ENCODE measurements around the gene NTM. TPM values are rescaled to one million over a fixed set of nuclear protein-coding genes. Genes with fewer than 3 reads are reported as not detected.

Gene NTM
- total RNA-seq, 4 donors from 2014 or later = 1.4 to 5.7 TPM; not detected in 2

DNA sequence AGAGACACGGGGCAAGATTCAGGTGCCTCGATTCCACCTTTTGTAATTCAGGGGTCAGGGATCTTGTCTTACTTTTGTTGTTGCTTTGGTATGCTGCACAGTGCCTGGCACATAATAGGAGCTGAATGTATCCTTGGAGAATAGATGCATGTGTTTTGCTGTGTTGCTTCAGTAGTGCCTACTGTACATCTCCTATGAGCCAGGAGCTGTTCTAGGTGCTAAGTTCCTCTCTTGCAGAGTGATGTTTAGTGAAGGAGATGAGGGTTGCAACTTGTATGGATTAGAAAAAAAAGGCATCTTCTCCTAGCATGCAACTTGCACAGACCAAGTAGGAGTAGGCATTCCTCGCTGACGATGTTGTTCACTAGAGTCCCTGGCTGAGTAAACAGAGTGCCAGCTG is 555.4 kb downstream of the NTM start:
- TF ChIP-seq POLR2A (IDR thresholded peaks at IDR 0.05) = no peak
- TF ChIP-seq, protein P1, sequence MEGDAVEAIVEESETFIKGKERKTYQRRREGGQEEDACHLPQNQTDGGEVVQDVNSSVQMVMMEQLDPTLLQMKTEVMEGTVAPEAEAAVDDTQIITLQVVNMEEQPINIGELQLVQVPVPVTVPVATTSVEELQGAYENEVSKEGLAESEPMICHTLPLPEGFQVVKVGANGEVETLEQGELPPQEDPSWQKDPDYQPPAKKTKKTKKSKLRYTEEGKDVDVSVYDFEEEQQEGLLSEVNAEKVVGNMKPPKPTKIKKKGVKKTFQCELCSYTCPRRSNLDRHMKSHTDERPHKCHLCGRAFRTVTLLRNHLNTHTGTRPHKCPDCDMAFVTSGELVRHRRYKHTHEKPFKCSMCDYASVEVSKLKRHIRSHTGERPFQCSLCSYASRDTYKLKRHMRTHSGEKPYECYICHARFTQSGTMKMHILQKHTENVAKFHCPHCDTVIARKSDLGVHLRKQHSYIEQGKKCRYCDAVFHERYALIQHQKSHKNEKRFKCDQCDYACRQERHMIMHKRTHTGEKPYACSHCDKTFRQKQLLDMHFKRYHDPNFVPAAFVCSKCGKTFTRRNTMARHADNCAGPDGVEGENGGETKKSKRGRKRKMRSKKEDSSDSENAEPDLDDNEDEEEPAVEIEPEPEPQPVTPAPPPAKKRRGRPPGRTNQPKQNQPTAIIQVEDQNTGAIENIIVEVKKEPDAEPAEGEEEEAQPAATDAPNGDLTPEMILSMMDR (IDR thresholded peaks at IDR 0.05) = no peak
- Histone ChIP-seq H3K27ac (no peak overlapping the region), H3K4me3 (no peak overlapping the region), H3K36me3 (no peaks in the 10 kb centered on the region), H3K9me3 (no peaks in the 10 kb centered on the region), H3K27me3 (no peaks in the 10 kb centered on the region), H3K4me1 (no peaks in the 10 kb centered on the region)
- intact Hi-C loops (cut with DNase I; ENCODE audit: low total_unique reads) = no loop called here
- no peak for DNase-seq

DNA sequence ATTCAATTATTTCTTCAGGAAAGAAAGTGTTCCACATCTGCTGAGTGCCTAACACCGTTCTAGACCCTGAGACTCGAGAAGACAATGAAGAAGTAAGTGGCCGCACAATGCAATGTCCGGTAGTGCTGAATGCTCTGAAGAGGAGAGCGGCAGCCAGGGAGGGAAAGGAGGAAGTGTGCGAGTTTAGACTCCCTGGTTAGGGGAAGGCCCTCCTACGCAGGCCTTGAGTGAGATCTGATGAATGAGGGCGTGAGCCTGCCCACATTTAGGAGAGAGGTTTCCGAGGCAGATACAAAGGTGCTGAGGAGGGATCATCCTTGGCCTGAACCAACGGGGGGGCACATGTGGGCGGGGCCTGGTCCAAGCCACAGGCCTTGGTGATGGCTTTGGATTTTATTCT is 558.6 kb downstream of the NTM start:
- TF ChIP-seq POLR2A (IDR thresholded peaks at IDR 0.05) = no peak
- TF ChIP-seq, protein P1 (IDR thresholded peaks at IDR 0.05) = no peak
- Histone ChIP-seq H3K9me3 (no peaks in the 10 kb centered on the region), H3K36me3 (no peaks in the 10 kb centered on the region), H3K4me1 (no peaks in the 10 kb centered on the region), H3K27me3 (no peaks in the 10 kb centered on the region), H3K27ac (no peak overlapping the region), H3K4me3 (no peak overlapping the region)
- intact Hi-C loops (cut with DNase I; ENCODE audit: low total_unique reads) = no loop called here
- no peak for DNase-seq

DNA sequence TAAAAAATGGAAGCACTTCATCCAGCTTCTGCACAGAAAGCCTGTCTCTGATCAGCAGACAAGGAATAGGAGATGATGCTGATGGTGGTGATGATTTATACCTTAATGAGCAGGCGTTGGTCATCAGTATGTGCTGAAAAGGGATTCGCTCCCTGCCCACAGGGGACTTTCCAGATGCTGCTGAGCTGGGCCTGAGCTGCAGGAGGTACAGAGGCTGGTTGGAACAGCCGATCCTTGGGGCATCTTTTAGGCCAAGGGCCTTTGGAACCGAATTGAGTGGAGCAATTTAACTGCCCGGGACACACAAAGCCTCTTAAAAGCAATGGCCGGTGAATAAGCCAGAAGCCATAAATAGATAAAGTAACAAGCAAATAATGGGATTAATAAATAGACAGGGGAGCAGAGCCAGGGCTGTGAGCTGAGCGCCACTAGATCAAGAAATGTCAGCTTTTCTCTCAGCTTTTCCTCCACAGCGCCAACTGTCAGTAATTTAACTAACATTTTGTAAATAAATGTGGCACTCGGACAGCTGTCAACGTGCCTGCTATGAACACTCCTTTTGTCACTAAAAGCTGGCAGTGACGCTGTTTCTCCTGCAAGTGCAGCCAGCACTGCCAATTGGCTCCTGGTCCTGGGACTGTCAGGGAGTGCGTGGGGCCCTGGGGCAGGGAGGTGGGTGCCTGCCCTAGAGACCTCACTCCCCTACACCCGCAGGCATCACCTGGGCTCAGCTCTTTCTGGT is 562.3 kb downstream of the NTM start:
- DNase-seq = no peak
- Histone ChIP-seq H3K36me3 (no peaks in the 10 kb centered on the region), H3K27ac (no peak overlapping the region), H3K4me1 (no peaks in the 10 kb centered on the region), H3K27me3 (no peaks in the 10 kb centered on the region), H3K9me3 (no peaks in the 10 kb centered on the region), H3K4me3 (no peak overlapping the region)
- TF ChIP-seq, protein P1 (IDR thresholded peaks at IDR 0.05) = no peak
- TF ChIP-seq POLR2A (IDR thresholded peaks at IDR 0.05) = no peak
- intact Hi-C loops (cut with DNase I; ENCODE audit: low total_unique reads) = no loop called here

DNA sequence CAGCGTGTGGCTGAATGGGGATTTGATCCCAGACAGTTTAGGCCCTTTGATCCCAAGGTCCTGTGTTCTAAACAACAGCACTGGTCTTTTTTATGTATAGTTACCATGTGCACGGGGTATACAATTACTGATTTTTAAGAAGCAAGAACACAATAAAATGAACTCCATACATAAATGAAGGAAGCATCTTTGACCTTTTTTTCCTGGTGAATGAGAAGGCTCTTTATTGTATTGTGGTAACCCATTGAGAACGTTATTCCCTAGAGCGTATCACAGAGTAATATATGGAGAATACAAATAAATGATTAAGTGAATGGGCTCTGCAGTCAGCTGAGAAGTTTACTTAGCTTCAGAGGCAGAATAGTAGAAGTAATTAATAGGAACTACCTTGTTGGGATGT is 563.6 kb downstream of the NTM start:
- TF ChIP-seq POLR2A (IDR thresholded peaks at IDR 0.05) = no peak
- TF ChIP-seq, protein P1 (IDR thresholded peaks at IDR 0.05) = no peak
- H3K4me1 ChIP-seq = no peaks in the 10 kb centered on the region
- intact Hi-C loops (cut with DNase I; ENCODE audit: low total_unique reads) = no loop called here
- H3K9me3 ChIP-seq = no peaks in the 10 kb centered on the region
- DNase-seq = no peak
- H3K27ac ChIP-seq = no peak overlapping the region
- H3K4me3 ChIP-seq = no peak overlapping the region
- H3K36me3 ChIP-seq = no peaks in the 10 kb centered on the region
- H3K27me3 ChIP-seq = no peaks in the 10 kb centered on the region

DNA sequence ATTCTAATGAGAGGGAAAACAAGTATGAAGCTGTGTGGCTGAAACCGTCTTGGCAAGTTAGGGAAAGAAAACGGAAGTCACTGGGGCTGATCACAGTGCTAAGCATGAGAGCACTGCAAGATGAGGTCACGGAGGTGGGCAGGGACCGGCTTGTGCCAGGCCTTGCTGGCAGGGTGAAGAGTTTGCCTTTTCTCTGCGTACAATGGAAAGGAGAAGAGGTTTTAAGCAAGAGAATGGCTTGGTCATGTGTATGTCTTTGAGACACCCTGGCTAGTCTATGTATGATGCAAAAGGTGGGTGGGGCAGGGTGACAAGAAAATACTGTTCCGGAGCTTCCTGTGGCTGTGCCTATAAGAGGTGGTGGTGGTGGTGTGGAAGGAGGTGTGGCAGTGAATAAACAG is 567.9 kb downstream of the NTM start:
- Histone ChIP-seq H3K27me3 (no peaks in the 10 kb centered on the region), H3K36me3 (no peaks in the 10 kb centered on the region), H3K27ac (no peak overlapping the region), H3K4me1 (no peaks in the 10 kb centered on the region), H3K4me3 (no peak overlapping the region), H3K9me3 (no peaks in the 10 kb centered on the region)
- TF ChIP-seq POLR2A (IDR thresholded peaks at IDR 0.05) = no peak
- TF ChIP-seq, protein P1 (IDR thresholded peaks at IDR 0.05) = no peak
- intact Hi-C loops (cut with DNase I; ENCODE audit: low total_unique reads) = no loop called here
- DNase-seq = no peak

All from uterus (tissue), 4 donors.